HG03442 (cell line): ENCODE data around the gene SLC25A53.
A peak's percentile ranks its signal among the peaks of the same experiment; 100 is the strongest.

Experiments
- ATAC-seq: cut with Tn5 transposase; IDR thresholded peaks from one replicate; pipeline ENCODE4 v1.9.1; 2021; ENCODE audit warnings: mild to moderate bottlenecking, moderate library complexity; ENCODE audit not compliant: unreplicated experiment

SLC25A53 gene, protein sequence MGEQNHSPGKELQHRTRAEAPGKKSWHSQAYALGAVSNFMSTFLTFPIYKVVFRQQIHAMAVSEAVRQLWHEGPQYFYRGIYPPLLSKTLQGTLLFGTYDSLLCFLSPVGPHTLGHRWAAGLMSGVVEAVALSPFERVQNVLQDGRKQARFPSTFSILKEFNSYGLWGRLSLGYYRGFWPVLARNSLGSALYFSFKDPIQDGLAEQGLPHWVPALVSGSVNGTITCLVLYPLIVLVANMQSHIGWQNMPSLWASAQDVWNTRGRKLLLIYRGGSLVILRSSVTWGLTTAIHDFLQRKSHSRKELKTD

DNA sequence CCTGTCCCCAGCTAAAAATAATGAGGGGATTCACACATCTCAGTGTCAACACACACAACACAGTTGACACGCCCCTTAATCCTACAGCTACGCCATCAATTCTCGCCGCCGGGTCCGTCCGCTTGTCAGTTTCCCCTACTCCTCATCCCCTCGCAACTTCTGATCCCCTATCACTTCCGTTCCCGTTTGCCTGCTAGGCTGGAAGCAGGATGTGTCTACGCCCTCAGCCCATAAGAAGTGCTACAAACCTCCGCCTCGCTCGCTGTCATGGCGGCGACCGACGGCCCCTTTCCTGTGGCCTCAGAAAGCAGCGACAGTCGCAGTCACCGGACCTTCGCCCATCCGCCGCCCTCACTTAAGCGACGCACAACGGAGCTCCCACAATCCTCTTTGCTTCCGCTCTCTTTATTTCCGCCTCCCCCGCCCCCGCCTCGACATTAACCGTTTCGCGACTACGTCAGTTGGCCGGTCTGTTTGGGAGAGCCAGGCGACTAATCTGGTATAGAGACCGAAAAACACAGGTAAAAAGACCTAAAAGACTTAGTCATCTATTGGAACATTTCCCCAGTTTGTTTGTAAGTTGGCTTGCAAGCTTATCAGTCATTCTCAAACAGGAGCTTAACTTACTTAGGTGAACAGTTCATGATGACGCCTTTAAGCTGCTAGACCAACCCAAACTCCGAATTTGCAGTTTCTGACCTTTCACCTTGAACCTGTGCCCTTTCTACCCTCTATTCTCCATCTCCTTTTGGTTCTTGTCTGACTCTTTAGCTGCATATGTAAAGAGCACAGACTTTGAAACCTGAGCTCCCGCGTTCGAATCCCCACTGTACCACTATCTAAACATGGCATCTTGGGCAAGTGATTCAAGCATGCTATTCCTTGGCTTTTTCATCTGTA is at the start of gene SLC25A53:
Gene SLC25A53 (minus strand): TSS at position 380 of the 900 bp plus-strand sequence. CDS start 51,752 bp downstream, outside the sequence.
- peak; percentile 90 for ATAC-seq

DNA sequence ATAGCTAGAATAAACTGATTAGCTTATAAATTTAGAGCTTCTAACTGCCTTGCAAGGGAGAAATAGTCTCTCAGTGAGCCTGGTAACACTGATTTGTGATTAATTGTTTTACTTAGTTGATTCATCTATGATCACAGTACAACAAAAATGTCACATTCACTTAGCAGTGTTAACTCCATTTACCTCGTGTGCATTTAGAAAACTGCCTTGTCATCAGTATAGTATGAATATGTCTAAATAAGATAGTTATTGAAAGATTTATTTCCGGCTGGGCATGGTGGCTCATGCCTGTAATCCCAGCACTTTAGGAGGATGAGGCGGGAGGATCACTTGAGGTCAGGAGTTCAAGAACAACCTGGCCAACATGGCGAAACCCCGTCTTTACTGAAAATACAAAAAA is 48.7 kb upstream of the SLC25A53 start:
- ATAC-seq = no peak

DNA sequence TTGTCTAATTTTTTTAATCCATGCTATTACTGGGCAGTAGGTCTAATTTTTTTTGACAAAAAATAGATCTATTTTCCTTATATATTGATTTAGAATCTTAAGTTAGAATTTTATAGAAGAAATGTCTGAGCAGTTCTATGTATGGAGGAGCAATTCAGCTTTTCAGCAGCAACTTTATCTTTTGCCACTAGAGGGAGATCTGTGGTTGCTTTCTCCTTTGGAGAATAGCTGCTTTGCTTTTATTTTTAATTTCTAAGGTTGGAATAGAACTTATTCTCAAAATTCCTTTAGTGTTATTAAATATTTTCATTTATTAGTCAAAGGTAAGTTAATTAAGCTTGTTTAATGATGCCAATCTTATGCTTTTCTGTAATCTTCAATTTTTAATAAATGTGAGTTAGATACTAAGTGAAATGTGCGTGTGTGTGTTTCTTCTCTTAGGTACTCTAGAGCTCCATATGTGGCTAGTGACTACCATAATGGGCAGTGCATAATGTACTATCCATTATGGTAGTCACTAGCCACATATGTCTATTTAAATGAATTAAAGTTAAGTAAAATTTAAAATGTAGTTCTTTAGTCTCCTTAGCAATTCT is 38.8 kb upstream of the SLC25A53 start:
- peak; percentile 66 for ATAC-seq

DNA sequence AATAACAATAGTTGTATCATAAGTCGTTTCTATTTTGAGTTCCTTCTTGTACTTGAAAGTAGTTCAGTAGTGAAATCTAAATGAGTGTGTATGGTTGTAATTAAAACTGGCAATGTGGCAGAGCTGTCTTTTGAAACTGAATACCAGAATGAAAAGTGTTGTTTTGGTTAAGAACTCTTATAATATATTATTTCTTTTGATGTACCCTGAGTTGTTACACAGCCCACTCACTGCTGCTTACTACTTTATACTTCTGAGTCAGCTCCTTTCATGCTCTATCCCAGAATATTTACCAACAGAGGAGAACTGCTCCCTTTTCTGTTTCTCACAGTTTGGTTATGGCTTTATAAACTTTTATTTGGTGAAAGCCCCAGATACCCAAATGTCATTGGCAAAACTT is 38.2 kb upstream of the SLC25A53 start:
- no peak for ATAC-seq

DNA sequence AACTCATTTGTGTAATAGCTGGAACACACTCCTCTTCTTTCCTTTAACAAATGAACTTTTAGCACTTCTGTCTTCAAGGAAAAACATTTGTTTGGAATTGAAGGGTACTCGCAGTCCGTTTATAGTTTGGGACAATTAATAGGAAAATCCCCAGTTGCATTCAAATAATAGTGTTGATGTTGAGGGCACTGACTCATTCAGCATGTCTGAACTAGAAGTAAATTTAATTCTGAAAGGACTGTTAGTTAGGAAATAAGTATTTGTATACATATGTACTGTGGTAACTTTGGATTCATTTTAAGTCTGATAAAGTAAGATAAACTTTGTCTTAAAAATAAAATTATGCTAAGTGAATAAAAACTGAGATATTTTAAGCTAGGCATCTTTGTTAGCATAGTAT is 36.7 kb upstream of the SLC25A53 start:
- no peak for ATAC-seq

DNA sequence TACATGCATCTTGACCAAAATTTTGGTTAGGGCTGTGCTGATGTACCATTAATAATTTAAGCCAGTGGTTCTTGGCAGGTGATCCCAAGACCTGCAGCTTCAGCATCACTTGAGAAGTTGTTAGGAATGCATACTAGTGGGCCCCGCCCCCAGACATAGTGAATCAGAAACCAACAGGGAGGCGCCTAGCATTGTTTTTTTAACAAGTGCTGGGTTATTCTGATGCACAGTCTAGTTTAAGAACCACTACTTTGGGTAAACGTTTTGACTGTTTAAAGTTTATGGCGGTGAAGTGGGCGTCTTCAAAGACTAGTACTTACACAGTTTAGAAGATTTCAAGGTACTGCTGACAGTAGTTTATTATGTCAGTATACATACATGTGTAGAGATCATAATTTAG is 33.0 kb upstream of the SLC25A53 start:
- ATAC-seq = no peak

DNA sequence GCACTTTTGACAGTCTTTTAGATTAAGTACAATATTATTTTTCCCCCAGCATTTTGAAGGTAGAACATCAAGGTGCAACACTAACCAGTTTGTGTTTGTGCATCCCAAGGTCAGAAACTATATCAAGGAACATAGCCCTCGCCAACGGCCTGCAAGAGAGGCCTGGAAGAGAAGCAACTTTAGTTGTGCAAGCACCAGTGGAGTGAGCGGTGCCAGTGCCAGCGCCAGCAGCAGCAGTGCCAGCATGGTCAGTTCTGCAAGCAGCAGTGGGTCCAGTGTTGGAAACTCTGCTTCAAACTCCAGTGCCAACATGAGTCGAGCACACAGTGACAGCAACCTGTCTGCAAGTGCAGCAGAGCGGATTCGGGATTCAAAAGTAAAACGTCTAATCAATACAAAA is 31.1 kb upstream of the SLC25A53 start:
- no peak for ATAC-seq

DNA sequence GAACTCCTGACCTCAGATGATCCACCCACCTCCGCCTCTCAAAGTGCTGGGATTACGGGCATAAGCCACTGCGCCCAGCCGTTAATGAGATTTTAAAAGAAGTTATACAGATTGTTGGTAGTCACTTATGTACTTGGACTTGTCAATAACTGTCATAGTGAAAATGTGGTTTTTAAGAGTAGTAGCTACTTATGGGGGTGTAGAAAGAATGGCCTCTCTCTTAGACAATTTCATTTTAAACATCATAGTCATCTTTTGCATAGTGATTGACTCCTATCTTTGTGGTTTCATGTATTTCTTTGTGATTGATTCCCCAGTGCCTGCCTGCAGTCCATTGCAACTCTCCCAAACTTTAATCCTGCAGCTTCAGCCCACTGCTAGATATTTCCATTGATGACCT is 26.9 kb upstream of the SLC25A53 start:
- ATAC-seq = no peak

DNA sequence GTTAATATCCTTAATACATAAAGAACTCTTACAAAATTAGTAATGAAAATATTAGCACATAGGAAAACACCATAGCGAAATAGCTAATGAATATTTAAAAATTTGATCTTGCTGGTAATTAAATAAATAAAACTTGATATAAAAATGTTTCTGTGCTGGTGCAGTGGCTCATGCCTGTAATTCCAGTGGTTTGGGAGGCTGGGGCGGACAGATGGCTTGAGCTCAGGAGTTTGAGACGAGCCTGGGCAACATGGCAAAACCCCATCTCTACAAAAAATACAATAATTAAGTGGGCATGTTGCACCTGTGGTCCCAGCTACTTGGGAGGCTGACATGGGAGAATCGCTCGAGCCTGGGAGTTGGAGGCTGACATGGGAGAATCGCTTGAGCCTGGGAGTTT is 17.0 kb upstream of the SLC25A53 start:
- ATAC-seq = no peak

DNA sequence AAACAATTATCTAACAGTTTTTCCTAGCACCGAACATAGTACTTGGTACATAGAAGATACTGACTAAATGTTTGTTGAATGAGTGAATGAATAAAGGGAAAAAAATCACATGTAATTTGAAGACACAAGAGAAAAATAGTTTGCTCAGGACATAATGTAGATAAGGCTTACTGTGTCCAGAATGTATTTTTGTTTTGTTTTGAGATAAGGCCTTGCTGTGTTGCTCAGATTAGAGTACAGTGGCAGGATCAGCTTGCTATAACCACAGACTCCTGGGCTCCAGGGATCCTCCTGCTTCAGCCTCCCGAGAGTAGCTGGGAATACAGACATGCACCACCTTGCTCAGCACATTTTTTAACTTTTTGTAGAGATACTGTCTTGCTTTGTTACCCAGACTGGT is 16.0 kb upstream of the SLC25A53 start:
- ATAC-seq = no peak

DNA sequence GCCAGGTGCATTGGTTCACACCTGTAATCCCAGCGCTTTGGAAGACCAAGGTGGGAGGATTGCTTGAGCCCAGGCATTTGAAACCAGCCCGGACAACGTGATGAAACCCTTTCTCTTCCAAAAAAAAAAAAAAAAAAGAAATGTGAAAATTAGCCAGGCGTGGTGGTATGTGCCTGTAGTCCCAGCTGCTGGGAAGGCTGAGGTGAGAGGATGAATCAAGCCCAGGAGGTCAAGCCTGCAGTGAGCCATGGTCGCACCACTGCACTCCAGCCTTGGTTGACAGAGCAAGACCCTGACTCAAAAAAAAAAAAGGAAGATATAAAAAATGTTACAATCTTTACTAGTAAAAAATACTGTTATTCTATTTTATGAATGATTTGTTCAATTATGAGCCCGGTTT is 15.3 kb upstream of the SLC25A53 start:
- no peak for ATAC-seq

DNA sequence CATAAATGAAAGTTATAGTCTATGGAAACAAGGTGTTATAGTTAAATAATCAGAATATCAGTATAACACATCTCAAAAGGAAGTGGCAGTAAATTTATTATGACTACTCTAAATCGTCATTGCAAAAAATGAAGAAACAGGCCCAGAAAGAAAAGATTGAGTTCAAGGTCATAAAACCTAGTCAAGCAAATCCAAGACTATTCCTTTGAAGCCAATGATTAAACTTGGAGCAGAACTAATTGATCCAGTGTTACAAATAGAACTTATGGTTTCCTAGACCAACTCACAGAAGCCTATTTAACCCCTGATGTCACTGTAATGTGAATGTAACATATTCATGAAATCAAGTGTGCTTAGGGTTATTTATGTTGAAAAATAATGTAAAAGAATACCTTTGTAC is 11.3 kb upstream of the SLC25A53 start:
- no peak for ATAC-seq

DNA sequence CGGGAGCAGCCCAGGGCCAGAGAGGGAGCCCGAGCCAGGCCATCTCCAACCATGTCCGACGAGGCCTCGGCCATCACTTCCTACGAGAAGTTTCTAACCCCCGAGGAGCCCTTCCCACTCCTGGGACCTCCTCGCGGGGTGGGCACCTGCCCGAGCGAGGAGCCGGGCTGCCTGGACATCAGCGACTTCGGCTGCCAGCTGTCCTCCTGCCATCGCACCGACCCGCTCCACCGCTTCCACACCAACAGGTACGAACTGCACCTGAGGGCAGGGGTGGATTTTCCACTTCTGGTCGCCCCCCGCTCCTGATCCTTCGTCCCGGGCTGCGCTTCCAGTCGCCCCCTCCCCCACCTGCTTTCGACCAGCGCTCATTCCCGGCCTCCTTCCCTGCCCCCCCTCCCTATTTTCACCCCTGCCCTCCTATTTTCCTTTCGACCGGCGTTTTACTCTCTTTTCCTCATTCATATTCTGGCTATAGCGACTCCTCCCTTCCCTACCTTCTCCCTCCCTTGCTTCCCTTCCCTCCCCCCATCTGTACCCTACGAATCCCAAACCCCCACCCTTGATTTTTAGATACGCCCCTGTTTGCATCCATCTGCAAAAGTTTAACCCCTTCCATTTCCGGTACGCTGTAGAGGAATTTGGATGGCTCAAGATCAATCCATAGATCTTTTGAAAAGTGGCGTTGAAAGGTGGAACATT is 10.1 kb upstream of the SLC25A53 start:
- ATAC-seq = no peak

DNA sequence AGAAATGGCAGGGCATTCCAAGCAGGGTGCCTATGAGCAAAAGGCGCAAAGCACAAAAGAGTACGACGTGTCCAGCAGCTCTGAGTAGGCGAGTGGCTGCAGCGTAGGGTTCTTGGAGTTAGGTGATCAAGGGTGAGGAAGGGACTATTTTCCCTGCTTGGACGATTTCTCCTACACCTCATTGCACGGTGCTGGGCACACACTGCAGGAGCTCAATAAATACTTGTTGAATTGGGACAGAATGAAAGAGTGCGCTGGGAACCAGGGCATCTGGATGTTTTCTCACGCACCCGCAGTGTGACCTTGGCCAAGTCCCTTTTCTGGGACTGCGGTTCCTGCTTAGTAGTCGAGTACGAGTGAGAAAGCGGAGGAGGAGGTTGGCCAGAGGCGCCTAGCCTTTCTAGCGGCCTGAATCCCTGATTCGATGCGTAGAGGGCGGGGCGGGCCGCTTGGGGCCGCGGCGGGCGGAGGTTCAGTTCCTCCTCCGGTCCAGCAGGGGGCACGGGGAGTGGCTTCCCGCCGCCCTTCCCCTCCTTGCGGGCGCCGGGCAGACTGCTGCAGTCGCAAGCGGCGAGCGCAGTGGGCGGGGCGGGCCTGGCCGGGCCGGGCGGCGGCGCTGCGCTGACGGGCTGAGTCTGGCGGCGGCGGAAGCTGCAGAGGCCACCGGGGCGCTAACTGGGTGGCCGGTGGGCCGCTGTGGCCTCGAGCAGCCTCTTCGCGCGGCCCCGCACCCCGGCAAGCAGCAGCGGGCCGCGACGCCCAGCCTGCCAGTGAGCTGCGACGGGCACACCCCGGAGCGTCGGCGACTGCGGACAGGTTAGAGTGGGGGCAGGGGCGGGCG is 9.3 kb upstream of the SLC25A53 start, which contains the start of gene FAM199X:
Gene FAM199X (plus strand): TSS at position 560 of the 841 bp plus-strand sequence. CDS start 333 bp downstream, outside the sequence.
- peak; percentile 94 for ATAC-seq

DNA sequence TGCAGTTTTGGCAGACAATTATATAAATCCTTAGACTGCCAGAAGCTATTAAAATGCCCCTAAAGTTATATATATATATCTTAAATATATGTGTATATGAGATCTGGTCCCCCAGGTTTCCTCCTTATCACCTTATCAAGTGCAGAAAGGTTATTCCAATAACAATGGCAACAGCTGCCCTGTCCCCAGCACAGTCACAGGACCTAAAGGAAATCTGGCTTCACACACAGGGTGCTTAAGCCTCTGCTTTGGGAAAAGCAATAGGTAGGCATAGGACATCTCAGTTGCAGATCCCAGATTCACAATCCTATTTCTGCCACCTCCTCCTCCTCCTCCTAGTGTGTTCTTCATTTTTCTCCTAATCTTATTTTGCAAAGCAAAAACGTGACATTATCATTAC is 5.8 kb downstream of the SLC25A53 start:
- no peak for ATAC-seq

DNA sequence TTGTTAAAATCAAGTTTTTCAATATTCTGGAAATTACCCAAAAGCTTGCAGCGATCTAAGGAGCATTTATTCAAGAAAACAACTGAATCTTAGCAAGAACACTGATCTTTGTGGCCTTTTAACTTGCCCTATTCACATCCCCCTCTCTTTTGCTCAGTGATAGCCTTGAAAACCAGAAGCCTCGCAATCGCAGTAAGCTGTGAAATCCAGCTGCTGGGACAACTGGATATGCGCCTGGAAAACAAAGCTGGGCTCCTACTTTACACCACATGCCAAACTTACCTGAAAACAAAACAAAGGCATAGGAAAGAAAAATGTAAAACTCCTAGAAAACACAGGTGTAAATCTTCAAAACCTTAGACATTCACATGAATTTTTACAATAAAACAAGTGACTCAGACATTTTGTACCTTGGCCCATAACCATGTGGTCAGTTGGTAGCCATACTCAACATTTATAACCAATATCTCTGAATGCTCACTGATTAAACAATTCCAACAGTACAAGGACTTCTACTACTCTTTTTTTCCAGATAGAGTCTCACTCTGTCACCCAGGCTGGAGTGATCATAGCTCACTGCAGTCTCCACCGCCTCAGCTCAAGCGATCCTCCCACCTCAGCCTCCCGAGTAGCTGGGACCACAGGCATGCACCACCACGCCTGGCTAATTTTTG is 15.6 kb downstream of the SLC25A53 start:
- ATAC-seq = no peak

DNA sequence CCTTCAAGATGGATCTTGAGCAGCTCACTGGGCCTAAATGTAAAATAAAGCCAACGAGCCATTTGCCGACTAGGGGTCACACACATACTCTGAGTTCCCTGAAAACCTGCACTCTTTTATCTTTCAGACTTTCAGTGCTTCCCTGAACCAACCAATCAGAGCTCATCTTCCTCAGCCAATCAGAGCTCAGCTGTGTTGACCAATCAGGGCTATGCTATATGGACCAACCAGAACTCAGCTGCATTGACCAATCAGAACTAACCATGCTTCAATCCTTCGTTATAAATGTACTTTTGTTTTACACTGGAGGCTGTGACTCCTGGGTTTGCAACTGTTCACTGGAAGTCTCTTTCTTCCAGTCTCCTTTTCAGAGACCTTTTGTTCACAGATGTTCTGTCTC is 19.3 kb downstream of the SLC25A53 start:
- ATAC-seq = no peak

DNA sequence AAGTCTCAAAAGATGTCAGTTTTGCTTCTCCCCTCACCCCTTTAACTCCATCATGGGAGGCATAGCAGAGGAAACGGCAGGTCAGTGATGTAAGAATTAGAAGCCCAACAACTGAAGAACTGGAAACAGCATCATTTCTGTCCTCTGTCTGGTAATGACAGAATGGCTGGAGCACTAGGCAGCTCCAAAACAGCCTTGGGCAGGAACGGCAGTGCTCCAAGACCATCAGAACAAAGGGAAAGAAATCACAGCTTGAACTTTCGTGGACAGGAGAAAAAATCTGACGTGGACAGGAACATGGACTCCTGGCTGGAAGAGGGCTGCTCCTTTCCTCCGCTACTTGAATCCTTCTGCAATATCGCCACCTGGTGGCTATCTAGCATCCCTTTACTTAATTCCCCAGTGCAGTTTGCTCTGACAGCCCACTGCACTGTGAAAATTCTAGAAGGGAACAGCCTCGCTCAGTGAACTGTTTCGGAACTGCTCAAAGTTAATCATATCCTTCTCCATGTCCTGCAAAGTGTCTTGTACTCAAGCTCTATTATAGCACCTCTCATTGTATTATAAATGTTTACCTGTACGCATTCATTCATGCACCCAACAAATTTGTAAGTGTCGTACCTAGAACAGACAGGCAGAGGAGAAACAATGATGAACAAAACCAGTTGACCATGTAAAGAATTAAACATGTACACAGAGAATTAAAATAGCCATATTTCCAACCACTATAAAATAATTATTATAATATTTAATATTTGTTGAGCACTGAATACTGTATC is 20.4 kb downstream of the SLC25A53 start:
- peak; percentile 93 for ATAC-seq

DNA sequence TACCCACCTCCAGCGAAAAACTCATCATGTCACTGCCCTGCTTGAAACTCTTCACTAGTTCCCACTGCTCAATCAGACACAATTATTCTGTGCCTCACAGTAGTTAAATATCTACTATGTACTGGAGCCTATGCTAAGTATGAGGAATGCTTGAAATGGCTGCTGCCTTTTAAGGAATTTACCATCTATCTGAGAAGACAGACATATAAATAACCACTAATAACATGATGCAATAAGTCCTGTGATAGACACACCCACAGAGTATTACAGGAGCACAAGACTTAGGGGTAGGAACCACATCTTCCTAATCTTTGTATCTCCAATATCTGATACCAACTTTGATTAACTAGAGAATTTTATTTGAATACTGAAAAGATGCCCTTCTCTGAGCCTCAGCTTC is 21.1 kb downstream of the SLC25A53 start:
- no peak for ATAC-seq
